GM12873 (cell line): ENCODE results near the gene SMTN.
A peak's percentile ranks its signal among the peaks of the same experiment; 100 is the strongest.

ENCODE experiments used
- TF ChIP-seq, protein P1 (sequence below): IDR thresholded peaks from 2 replicates; pipeline ENCODE4 v1.5.1; 2012; ENCODE audit warnings: low read depth, mild to moderate bottlenecking, moderate library complexity, low read length, control low read depth; ENCODE audit not compliant: insufficient read depth; ENCODE audit errors: missing control alignments

The SMTN gene

DNA sequence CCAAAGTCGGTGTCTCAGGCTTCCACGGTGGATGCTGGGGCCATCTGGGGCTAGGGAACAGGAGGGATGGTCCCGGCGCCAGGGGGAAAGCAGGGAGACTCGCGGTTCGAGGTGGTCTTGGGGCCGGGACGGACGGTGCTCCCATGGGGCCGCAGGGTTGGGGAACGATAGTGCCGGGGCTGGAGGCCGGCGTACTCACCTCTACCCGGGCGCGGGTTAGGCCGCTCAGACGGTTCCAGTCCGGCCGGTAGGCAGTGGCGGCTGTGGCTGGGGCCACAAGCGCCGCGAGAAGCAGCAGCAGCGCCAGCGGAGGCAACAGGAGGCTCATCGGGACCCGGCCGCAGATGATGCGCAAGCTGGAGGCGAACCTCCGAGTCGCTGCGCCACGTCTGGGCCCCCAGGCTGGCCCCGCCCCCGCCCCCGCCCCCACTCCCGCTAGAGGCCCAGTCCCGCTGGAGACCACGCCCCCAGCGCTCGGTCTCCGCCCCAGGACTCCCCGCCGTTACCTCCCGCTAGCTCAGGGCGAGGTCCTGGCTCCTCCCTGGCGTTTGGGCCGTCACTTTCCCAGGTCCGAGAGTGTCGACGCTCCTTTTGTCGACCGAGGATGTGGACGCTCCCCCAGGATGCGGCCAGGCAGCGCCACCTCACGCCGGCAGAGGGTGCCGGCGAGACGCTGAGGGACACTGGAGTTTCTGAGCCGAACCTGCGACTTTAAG, 26.2 kb downstream of the SMTN start, which contains the start of gene SELENOM:
Gene SELENOM (minus strand): TSS at position 391 of the 716 bp plus-strand sequence. CDS start 63 bp downstream, at position 328.
- TF ChIP-seq, protein P1, sequence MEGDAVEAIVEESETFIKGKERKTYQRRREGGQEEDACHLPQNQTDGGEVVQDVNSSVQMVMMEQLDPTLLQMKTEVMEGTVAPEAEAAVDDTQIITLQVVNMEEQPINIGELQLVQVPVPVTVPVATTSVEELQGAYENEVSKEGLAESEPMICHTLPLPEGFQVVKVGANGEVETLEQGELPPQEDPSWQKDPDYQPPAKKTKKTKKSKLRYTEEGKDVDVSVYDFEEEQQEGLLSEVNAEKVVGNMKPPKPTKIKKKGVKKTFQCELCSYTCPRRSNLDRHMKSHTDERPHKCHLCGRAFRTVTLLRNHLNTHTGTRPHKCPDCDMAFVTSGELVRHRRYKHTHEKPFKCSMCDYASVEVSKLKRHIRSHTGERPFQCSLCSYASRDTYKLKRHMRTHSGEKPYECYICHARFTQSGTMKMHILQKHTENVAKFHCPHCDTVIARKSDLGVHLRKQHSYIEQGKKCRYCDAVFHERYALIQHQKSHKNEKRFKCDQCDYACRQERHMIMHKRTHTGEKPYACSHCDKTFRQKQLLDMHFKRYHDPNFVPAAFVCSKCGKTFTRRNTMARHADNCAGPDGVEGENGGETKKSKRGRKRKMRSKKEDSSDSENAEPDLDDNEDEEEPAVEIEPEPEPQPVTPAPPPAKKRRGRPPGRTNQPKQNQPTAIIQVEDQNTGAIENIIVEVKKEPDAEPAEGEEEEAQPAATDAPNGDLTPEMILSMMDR = peak; percentile 83

DNA sequence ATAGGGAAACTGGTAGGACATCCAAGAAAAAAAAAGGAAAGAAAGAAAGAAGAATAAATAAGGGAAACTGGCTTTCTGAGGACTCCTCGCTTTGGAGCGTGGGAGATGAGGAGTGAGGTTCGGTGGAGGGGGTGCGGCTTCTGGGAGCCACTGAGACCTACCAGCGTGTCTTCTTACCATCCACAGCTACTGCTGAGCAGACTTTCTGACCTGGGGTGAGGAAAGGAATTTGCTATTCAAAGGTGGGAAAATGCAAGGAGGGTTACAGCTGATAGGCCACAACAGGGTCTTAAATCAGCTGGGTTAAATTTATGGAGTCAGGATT, 26.7 kb downstream of the SMTN start:
- TF ChIP-seq, protein P1 = no peak

DNA sequence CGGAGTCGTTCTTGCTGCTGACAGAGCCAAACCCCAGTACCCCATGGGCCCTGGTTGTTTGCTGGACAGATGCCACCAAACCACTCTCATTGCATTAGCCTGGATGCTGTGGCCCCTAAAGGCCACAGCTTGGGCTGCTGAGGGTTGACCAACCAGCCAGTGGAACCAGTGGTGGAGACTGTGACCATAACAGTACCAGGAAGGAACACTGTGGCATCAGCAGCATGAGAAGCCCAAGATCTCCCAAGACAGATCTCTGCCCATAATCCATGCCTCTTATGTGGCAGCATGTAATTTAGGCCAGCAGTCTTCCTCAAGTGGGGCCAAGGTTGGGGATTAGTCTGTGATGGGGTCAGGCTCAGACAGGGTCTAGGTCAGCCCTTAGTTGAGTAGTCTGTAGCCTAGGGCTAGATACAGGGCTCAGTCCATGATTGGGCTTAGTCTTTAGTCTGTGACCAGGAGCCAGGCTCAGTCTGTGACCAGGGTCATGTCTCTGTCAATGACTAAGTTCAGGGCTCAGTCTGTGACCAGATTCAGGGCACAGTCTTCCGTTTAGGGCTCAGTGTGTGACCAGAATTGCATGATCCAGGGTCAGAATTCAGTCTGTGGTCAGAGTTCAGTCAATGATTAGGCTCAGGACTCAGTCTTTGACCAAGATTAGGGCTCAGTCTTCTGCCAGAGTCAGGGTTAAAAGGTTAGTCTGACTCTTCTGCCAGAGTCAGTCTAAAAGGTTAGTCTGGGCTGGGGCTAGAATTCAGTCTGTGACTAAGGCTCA, 37.1 kb downstream of the SMTN start:
- TF ChIP-seq, protein P1 = no peak

DNA sequence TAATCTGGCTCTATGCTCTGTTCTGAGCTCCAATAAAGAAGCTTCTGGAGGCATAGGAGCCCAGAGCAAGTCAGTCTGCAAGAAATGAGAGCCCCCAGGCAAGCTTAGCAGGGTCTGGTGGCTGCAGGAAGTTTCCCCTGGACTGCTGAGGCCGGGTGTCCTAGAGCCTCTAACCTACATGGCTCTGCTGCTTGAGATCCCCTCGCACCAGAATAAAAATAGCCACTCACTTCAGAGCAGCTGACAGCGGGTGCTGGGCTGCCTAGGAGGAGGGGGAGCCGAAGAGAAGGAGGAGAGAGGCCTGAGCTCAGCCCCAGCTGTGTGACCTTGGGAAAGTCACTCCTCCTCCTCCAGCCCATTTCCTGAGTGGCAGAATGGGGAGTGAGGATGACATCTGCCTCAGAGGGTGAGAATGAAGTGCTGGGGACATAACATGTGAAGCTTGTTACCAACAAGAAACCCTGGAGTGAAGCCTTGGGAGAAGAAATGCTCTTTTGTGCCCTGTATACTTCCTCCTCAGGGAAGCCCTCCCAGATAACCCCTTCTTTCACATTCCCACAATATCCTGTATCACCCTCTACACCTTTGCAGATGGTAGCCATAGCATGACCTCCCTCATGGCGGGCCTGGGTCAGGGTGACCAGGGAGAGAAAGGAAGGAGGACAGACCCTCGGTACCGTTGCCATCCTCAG, 38.1 kb downstream of the SMTN start:
- TF ChIP-seq, protein P1 = no peak

DNA sequence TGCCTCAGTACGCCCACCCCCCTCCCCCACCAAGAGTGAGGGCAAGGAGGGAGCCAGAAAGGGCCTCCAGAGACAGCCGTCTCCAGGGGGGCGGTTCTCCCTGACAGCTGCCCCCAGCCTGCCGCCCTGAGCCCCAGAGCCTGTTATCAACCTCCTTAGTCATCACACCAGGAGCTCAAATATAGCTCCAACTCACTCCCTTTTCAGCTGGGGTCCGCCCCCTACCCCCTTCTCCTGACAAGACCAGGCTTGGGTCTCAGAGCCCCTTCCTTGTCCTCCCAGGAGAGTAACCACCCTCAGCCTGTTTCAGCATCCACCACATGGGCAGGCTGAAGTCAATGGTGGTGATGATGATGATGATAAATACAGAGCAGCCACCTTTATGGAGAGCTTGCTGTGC, 39.1 kb downstream of the SMTN start:
- TF ChIP-seq, protein P1 = no peak

DNA sequence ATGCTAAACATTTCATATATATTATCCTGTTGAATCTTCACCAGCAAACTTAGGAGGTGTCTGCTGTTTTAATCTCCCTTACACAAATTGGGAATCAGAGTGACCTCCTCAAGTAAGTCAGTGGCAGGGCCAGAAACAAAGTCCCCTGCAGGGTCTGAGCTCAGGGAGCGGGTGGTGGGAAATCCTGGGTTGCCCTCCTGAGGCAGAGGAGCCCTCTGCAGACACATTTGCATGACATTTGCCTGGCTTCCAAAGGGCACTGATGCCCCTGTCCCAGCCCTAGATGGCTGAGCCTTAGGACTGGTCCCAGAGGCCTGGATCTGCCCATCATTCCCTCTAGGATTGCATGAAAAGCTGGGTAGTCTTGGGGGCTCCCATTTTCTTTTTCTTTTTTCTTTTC, 39.5 kb downstream of the SMTN start:
- TF ChIP-seq, protein P1 = no peak

DNA sequence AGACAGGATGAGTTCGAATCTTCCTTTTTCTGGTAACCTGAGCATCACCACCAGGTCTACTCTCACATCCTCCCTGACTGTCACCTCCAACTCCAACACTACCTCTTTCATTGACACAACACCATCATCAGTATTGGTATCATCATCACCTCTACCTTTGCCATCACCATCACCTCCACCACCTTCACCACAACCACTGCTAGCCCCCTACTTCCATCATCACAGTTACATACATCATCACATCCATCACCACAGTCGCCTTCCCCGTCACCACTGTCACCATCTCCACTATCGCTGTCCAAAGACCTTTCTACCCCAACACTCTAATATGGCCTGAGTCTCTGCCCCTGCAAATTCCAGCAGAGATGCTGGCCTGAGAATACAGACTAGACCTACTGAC, 40.3 kb downstream of the SMTN start:
- TF ChIP-seq, protein P1 = no peak
